ENCODE results near the gene FTO. TPM values are rescaled to one million over a fixed set of nuclear protein-coding genes. Genes with fewer than 3 reads are reported as not detected.

FTO gene
- total and polyA plus RNA-seq, 4 experiments from 2014 or later, result 61.5 to 126 (median 69.7) TPM

DNA sequence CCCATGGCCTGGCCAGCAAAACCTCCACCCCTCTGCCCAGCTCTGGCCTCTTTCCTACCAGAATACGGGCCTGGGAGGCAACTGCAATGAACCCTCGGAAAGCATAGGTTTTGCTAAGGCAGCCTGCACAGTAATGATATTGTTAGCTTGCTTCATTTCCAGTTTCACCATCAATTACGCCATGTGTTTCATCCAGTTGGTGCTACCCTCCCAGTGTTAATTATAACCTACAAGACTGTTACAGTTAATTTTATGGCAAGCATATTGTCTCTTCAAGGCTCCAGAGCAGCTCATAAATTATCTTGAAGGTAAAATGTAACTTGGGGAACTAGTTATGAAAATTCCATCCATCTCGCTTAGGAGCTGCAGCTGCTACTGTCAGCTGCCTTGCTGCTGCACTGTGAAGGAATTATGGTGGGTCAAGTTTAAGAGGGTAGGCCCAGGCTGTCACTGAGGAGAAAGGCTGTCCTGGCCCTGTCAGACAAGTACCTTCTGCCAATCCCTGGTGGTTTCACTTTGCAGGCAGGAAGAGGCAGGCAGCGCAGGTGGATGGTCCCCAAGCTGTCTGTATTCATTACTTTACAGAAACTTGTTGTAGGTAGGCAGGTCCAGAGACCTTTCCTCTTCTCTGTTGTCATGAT, 242.9 kb downstream of the FTO start:
- H3K27ac ChIP-seq (ENCODE audit: low read depth, low read length), result no peak overlapping the region
- no peaks in the 10 kb centered on the region for H3K9me3 ChIP-seq (ENCODE audit: control insufficient read depth in 1 of 2, low read length in 2 of 2)
- CTCF ChIA-PET (ENCODE audit: partially characterized antibody), result no interaction called here
- H3K4me1 ChIP-seq (ENCODE audit: insufficient read depth, low read length), result peaks cover 2% of the 10 kb centered on the region
- H3K4me3 Mint-ChIP-seq, result no peak overlapping the region
- H3K9me3 Mint-ChIP-seq, result no peaks in the 10 kb centered on the region
- H3K27ac Mint-ChIP-seq, result peak overlapping the region in 2 of 7 donors; percentile 45 to 58
- H3K27me3 Mint-ChIP-seq, result no peaks in the 10 kb centered on the region
- H3K36me3 ChIP-seq (ENCODE audit: insufficient read depth, low read length), result no peaks in the 10 kb centered on the region
- H3K4me1 Mint-ChIP-seq, result peaks cover 13 to 21% (median 19%) of the 10 kb centered on the region in 4 donors
- POLR2A ChIA-PET (ENCODE audit: partially characterized antibody), result no interaction called here
- peaks cover 5% of the 10 kb centered on the region in 2 donors for H3K36me3 Mint-ChIP-seq
- intact Hi-C loops (cut with micrococcal nuclease), result no loop called here
- H3K4me3 ChIP-seq (ENCODE audit: low read length in 2 of 2), result no peak overlapping the region
- DNase-seq, result no peak
- H3K27me3 ChIP-seq (ENCODE audit: insufficient read depth, low read length), result no peaks in the 10 kb centered on the region

DNA sequence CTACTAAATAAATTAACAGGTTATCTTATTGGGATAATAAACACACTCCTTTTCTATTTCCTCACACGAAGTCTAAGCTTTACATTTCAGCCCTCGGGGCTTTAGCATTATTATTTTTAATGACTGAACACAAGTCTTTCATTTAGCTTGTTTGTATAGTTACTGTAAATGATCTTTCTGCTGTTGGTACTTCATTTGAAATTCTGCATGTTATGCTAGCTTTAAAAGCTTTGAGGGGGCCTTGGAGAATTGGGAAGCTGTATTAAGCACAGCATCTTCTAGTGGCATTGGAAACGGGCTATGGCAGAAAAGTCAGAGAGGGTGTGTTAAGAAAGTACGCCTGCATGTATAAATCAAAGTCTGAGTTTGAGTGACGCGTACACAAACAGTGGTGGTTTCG, 243.7 kb downstream of the FTO start:
- H3K4me3 ChIP-seq (ENCODE audit: low read length in 2 of 2), result no peak overlapping the region
- no peak overlapping the region for H3K27ac ChIP-seq (ENCODE audit: low read depth, low read length)
- ChIA-PET CTCF (ENCODE audit: partially characterized antibody) (no interaction called here), POLR2A (ENCODE audit: partially characterized antibody) (no interaction called here)
- H3K4me3 Mint-ChIP-seq, result no peak overlapping the region
- H3K4me1 ChIP-seq (ENCODE audit: insufficient read depth, low read length), result peaks cover 8% of the 10 kb centered on the region
- no peak overlapping the region for H3K27ac Mint-ChIP-seq
- no peaks in the 10 kb centered on the region for H3K36me3 ChIP-seq (ENCODE audit: insufficient read depth, low read length)
- intact Hi-C loops (cut with micrococcal nuclease), result no loop called here
- H3K36me3 Mint-ChIP-seq, result no peaks in the 10 kb centered on the region
- H3K9me3 Mint-ChIP-seq, result no peaks in the 10 kb centered on the region
- H3K27me3 ChIP-seq (ENCODE audit: insufficient read depth, low read length), result no peaks in the 10 kb centered on the region
- no peaks in the 10 kb centered on the region for H3K27me3 Mint-ChIP-seq
- no peaks in the 10 kb centered on the region for H3K9me3 ChIP-seq (ENCODE audit: control insufficient read depth in 1 of 2, low read length in 2 of 2)
- H3K4me1 Mint-ChIP-seq, result peaks cover 19 to 29% (median 26%) of the 10 kb centered on the region in 4 donors
- no peak for DNase-seq

DNA sequence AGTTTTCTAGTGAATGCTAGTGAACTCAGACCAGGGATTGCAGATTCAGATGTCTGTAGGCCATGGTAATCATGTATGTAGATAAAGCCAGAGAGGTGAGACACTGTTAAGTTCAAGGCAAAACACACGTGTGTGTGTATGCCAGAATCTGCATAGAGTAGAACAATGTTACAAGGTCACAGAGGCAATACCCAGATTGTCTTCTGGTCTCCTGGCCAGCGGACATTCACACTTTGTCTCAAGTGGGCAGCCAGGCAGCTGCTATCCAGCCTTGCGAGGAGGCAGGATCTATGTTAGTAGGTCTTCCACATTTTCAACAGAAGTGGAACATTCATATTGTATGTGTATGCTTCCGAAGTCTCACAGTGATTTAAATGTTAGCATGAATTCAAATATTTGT, 244.4 kb downstream of the FTO start:
- CTCF ChIA-PET (ENCODE audit: partially characterized antibody), result no interaction called here
- intact Hi-C loops (cut with micrococcal nuclease), result no loop called here

GRCh38 chr16:53948734-53949430, 244.9 kb downstream of the FTO start:
- Histone ChIP-seq H3K4me1 (ENCODE audit: insufficient read depth, low read length) (peaks cover 8% of the 10 kb centered on the region), H3K27ac (ENCODE audit: low read depth, low read length) (no peak overlapping the region), H3K27me3 (ENCODE audit: insufficient read depth, low read length) (no peaks in the 10 kb centered on the region), H3K9me3 (ENCODE audit: control insufficient read depth in 1 of 2, low read length in 2 of 2) (no peaks in the 10 kb centered on the region), H3K4me3 (ENCODE audit: low read length in 2 of 2) (no peak overlapping the region), H3K36me3 (ENCODE audit: insufficient read depth, low read length) (no peaks in the 10 kb centered on the region)
- no peaks in the 10 kb centered on the region for H3K27me3 Mint-ChIP-seq
- POLR2A ChIA-PET (ENCODE audit: partially characterized antibody), result no interaction called here
- intact Hi-C loops (cut with micrococcal nuclease), result no loop called here
- peaks cover 0 to under 1% of the 10 kb centered on the region in 2 donors for H3K36me3 Mint-ChIP-seq
- no peaks in the 10 kb centered on the region for H3K9me3 Mint-ChIP-seq
- no peak overlapping the region for H3K4me3 Mint-ChIP-seq
- CTCF ChIA-PET (ENCODE audit: partially characterized antibody), result interaction anchor here (1.7 kb wide), 1 partner anchor 10 kb away, joined by 4 read pairs; no protein-coding TSS in a partner anchor
- H3K4me1 Mint-ChIP-seq, result peaks cover 22 to 36% (median 29%) of the 10 kb centered on the region in 4 donors
- peak overlapping the region in 4 of 7 donors; percentile 35 to 82 (median 66) for H3K27ac Mint-ChIP-seq
- no peak for DNase-seq

More for the DNA sequence above, 244.4 kb downstream of the FTO start:
- no peaks in the 10 kb centered on the region for H3K27me3 ChIP-seq (ENCODE audit: insufficient read depth, low read length)
- Mint-ChIP-seq H3K4me3 (no peak overlapping the region), H3K9me3 (no peaks in the 10 kb centered on the region), H3K27me3 (no peaks in the 10 kb centered on the region), H3K27ac (peak overlapping the region in 1 of 7 donors; percentile 10), H3K36me3 (no peaks in the 10 kb centered on the region), H3K4me1 (peaks cover 22 to 36% (median 29%) of the 10 kb centered on the region in 4 donors)
- H3K27ac ChIP-seq (ENCODE audit: low read depth, low read length), result no peak overlapping the region
- H3K4me1 ChIP-seq (ENCODE audit: insufficient read depth, low read length), result peaks cover 8% of the 10 kb centered on the region
- H3K4me3 ChIP-seq (ENCODE audit: low read length in 2 of 2), result no peak overlapping the region
- no peak for DNase-seq
- POLR2A ChIA-PET (ENCODE audit: partially characterized antibody), result no interaction called here
- H3K9me3 ChIP-seq (ENCODE audit: control insufficient read depth in 1 of 2, low read length in 2 of 2), result no peaks in the 10 kb centered on the region
- H3K36me3 ChIP-seq (ENCODE audit: insufficient read depth, low read length), result no peaks in the 10 kb centered on the region

GRCh38 chr16:53949715-53950410, 245.9 kb downstream of the FTO start:
- peaks cover 22 to 42% (median 30%) of the 10 kb centered on the region in 4 donors for H3K4me1 Mint-ChIP-seq
- no peaks in the 10 kb centered on the region for H3K9me3 Mint-ChIP-seq
- POLR2A ChIA-PET (ENCODE audit: partially characterized antibody), result interaction anchor here (0.6 kb wide), 1 partner anchor 24 kb away, joined by 3 read pairs; no protein-coding TSS in a partner anchor
- H3K36me3 Mint-ChIP-seq, result peaks cover 8 to 9% of the 10 kb centered on the region in 2 donors
- H3K36me3 ChIP-seq (ENCODE audit: insufficient read depth, low read length), result no peaks in the 10 kb centered on the region
- no peaks in the 10 kb centered on the region for H3K27me3 Mint-ChIP-seq
- H3K9me3 ChIP-seq (ENCODE audit: control insufficient read depth in 1 of 2, low read length in 2 of 2), result no peaks in the 10 kb centered on the region
- CTCF ChIA-PET (ENCODE audit: partially characterized antibody), result interaction anchor here (1.7 kb wide), 1 partner anchor 9 kb away, joined by 4 read pairs; no protein-coding TSS in a partner anchor
- H3K4me1 ChIP-seq (ENCODE audit: insufficient read depth, low read length), result peaks cover 8% of the 10 kb centered on the region
- peak overlapping the region in 1 of 7 donors; percentile 28 for H3K27ac Mint-ChIP-seq
- no peak for DNase-seq
- no peak overlapping the region for H3K27ac ChIP-seq (ENCODE audit: low read depth, low read length)
- H3K4me3 Mint-ChIP-seq, result no peak overlapping the region
- no peaks in the 10 kb centered on the region for H3K27me3 ChIP-seq (ENCODE audit: insufficient read depth, low read length)
- intact Hi-C loops (cut with micrococcal nuclease), result no loop called here
- H3K4me3 ChIP-seq (ENCODE audit: low read length in 2 of 2), result no peak overlapping the region

DNA sequence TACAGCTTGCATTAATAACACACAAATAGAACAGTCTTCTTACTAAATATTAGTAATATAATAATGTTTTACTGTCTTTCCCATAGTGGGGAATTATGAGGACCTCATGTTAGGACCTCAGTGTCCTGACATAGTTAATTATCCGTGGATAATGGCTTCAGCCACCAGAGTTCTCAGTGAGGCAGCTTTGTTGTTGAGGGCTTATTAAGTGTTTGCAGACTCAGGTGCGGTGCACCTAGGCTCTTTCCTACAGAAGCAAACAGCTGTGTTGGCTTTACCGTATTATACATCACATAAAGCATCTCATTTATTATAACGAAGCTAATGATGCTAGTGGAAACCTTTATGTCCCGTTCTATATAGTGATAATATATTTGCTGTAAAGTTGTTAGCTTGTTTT, 246.7 kb downstream of the FTO start:
- no peaks in the 10 kb centered on the region for H3K9me3 ChIP-seq (ENCODE audit: control insufficient read depth in 1 of 2, low read length in 2 of 2)
- Mint-ChIP-seq H3K4me1 (peaks cover 22 to 42% (median 30%) of the 10 kb centered on the region in 4 donors), H3K27me3 (no peaks in the 10 kb centered on the region), H3K4me3 (no peak overlapping the region), H3K9me3 (no peaks in the 10 kb centered on the region), H3K36me3 (peaks cover 11 to 16% of the 10 kb centered on the region in 2 donors), H3K27ac (no peak overlapping the region)
- POLR2A ChIA-PET (ENCODE audit: partially characterized antibody), result no interaction called here
- H3K36me3 ChIP-seq (ENCODE audit: insufficient read depth, low read length), result no peaks in the 10 kb centered on the region
- H3K27ac ChIP-seq (ENCODE audit: low read depth, low read length), result no peak overlapping the region
- intact Hi-C loops (cut with micrococcal nuclease), result no loop called here
- H3K4me1 ChIP-seq (ENCODE audit: insufficient read depth, low read length), result peaks cover 8% of the 10 kb centered on the region
- no peaks in the 10 kb centered on the region for H3K27me3 ChIP-seq (ENCODE audit: insufficient read depth, low read length)
- H3K4me3 ChIP-seq (ENCODE audit: low read length in 2 of 2), result no peak overlapping the region
- CTCF ChIA-PET (ENCODE audit: partially characterized antibody), result interaction anchor here (1.7 kb wide), 1 partner anchor 8 kb away, joined by 4 read pairs; no protein-coding TSS in a partner anchor
- no peak for DNase-seq

Data from CD4-positive, alpha-beta memory T cell (primary cell).